Measurements from ENCODE around the gene PODN.

Gene PODN

GRCh38 chr1:53076165-53076564 is 14.2 kb downstream of the PODN start:
- no peak for DNase-seq

- no peak for DNase-seq
Measured at GRCh38 chr1:53076721-53077598, 14.9 kb downstream of the PODN start.

GRCh38 chr1:53077599-53077965 is 15.6 kb downstream of the PODN start:
- DNase-seq = no peak

- no peak for DNase-seq
Measured at GRCh38 chr1:53078333-53079101, 16.5 kb downstream of the PODN start.

- DNase-seq = no peak
Measured at GRCh38 chr1:53079251-53079650, 17.2 kb downstream of the PODN start.

DNA sequence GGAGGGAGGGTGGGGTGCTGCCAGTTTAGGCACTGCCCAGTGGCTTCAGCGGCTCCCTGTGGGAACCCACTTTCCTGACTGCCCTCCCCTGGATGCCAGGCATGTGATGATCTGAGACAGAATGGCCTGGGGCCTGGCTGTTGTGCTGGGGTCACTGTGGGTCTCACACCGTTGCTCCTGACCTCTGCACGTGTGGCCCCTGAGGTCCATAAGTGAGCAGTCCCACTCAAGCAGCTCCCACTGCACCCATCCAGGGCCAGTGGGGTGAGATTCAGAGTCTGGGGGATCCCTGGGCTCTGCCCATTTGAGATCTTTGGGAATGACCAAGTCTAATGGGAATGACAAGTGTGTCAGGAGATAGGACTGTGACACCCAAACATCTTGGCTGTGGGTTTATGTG is 18.0 kb downstream of the PODN start:
- DNase-seq = no peak

GRCh38 chr1:53080769-53081168 is 18.8 kb downstream of the PODN start:
- no peak for DNase-seq

DNA sequence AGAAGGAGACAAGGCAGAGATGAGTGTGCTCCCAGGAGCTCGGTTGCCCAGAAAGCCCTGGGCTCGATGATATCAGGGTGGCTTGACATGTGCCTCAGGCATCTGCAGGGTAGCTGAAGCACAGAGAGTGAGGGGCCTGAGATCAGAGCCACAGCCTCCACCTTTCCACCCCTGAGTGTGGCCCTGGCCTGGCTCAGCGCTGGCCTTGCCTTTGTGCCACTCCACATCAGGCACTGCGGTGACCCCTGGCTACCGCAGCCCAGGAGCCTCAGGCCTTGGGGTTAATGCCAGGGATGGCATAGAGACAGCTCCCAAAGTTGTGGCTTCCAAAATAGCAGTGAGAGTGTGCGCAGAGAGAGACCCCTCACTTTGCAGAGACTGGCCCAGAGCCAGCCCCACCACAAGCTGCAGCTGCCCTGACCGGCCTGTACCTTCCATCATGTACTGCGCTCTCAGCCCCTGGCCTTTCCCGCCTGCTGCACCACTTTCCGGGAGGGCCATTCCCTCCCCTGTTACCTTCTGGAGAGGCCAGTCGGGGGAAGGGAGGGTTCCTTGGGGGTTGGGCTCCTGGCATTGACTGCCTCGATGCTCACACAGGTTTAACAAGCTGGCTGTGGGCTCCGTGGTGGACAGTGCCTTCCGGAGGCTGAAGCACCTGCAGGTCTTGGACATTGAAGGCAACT is 19.5 kb downstream of the PODN start:
- no peak for DNase-seq

GRCh38 chr1:53082826-53083455 is 20.9 kb downstream of the PODN start:
- no peak for DNase-seq

DNA sequence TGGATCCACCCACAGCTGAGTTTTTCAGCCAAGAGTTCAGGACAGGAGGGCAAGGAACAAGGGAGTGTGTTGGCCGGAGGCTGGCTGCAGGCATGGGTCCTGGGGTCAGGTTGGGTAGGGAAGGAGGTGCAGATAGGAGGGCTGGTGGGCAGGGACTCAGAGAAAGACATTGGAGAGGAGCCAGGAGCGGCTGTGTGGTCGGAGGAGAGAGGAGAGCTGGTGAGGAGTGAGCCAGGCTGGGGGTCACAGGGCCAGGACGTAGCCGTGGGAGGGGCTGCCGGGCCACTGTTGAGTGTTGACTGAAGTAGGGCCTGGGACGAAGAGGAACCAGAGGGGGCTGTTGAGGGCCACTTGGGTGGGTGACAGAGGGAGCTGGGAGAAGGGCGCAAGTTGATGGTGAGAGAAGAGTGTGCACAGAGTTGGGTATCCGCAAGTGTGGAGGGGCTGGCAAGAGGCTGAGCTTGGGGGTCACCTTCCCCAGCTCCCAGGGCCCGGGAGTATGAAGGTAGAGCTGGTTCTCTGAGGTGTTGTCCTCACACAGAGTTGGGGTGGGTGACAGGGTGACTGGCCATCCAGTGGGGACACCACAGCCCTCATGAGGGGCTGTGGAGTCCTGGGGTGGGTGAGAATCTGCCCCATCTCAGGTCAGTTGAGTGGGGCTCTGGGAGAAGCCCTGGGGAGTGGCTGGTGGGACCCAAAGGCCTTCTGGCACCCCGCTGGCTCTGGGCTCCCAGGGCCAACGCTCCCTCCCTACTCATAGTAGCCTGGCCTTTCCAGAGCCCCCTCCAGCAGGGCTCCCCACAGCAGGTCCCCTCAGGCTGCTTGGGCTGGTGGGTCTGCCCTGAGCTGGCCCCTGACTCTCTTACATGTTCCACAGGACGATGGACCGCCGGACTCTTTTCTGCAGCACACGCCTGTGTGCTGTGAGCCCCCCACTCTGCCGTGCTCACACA is 21.9 kb downstream of the PODN start:
- DNase-seq = no peak

DNA sequence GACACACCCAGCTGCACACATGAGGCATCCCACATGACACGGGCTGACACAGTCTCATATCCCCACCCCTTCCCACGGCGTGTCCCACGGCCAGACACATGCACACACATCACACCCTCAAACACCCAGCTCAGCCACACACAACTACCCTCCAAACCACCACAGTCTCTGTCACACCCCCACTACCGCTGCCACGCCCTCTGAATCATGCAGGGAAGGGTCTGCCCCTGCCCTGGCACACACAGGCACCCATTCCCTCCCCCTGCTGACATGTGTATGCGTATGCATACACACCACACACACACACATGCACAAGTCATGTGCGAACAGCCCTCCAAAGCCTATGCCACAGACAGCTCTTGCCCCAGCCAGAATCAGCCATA is 22.6 kb downstream of the PODN start:
- no peak for DNase-seq

DNA sequence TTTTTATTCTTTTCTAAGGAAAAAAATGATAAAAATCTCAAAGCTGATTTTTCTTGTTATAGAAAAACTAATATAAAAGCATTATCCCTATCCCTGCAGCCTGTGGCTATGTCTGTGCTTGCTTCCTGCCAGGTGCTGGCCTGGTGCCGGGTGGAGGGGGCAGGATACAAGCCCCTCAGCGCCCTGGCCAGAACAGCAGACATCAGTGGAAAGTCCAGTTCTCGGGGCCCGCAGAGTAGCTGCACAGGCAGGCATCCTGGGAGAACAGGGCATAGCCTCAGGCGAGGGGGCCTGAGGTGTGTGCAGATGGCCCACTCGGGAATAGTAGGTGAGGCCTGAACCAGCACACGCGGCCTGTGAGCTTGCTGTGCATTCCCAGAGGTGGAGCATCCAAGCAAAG is 23.4 kb downstream of the PODN start:
- DNase-seq = no peak

DNA sequence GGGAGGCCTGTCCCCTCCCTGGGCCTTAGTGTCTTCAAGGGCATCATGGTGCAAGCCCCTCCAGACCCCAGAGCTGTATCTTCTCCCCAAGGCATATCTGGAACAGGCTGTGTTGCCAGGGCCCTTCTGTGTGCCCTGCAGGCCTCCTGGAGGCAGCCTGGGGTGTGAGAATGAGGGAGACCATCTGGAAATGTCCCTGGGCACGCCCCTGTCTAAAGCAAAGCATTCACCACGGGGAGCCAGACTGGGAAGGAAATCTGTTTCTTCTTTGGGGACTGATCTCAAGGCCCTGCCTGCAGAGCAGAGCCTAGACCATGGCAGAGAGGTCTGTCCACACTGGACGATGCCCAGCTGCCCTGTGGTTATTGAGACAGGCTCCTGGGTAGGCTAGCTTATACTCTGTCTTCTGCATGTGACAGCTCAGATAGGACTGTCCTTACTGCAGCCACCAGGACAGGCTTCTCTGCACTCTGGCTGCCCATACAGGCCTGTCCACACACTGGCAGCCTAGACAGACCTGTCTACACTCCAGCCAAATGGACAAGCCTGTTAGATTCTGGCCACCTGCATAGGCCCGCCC is 24.6 kb downstream of the PODN start:
- no peak for DNase-seq

DNA sequence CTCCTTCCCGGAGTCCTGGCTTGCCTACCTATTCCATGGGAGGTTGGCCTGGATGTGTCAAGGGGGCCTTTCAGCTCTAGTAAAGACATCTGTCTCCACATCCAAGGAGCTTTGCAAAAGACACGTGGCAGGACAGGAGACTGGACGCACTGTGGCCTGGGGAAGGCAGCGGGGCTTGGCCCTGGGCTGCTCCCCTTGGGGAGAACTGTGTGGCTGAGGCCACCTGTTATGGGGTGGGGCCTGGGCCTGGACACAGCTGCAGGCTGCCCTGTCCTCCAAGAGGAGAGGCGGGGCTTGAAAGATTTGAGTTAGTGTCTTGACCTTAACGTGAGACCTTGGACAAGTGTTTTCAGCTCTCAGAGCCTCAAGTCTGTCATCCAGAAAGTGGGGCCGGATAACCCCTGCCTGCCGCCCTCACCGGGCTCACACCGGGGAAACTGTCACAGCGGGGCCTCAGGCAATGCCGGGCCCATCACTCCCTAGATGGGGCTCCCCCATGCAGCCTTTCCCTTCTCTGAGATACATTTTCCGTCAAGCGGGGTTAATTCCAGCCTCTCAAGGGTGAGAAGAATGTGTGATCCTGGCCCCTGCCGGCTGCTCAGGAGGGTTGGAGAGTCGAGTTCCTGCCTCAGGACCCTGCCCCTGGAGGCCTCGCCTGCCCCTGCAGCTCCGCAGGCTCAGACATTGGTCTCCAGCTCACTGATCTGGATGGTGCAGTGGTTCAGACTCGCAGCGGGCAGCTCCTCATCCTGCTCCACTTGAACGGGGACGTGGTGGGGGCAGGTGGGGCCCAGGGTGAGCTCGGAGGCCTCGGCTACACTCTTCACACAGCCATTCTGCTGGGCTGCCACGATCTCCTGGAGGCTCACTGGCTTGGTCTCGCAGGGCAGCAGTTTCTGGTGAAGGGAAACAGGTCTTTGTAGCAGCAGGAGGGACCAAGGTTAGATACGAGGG is 25.6 kb downstream of the PODN start:
- DNase-seq = no peak

DNA sequence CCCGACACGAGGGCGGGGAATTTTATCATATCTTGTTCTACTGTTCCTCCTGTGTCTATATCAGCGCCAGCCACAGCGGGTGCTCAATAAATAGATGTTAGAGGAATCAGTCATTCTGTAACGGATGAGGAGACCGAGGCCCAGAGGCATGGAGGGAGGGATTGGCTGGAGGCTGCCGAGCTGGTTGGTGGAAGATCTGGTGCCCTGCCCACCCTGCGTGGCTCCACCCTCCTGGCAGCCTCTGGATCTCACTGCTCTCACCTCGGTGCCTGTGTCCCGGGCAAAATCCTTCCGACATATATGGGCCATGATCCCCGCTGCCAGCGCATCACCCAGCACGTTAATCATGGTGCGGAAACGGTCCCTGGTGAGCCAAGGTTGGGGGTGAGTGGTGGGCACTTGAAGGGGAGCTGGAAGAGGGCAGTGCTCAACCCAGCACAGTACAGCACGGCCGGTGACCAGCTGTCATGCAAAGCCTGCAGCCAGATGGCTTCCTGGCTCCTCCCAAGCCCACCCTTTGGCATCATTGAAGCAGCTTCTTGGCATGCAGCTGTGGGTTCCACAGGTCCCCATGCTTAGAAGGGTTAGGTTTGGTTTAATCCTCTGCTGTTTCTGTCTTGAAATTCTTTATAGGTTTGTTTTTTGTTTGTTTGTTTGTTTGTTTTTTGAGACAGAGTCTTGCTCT is 26.7 kb downstream of the PODN start:
- no peak for DNase-seq

DNA sequence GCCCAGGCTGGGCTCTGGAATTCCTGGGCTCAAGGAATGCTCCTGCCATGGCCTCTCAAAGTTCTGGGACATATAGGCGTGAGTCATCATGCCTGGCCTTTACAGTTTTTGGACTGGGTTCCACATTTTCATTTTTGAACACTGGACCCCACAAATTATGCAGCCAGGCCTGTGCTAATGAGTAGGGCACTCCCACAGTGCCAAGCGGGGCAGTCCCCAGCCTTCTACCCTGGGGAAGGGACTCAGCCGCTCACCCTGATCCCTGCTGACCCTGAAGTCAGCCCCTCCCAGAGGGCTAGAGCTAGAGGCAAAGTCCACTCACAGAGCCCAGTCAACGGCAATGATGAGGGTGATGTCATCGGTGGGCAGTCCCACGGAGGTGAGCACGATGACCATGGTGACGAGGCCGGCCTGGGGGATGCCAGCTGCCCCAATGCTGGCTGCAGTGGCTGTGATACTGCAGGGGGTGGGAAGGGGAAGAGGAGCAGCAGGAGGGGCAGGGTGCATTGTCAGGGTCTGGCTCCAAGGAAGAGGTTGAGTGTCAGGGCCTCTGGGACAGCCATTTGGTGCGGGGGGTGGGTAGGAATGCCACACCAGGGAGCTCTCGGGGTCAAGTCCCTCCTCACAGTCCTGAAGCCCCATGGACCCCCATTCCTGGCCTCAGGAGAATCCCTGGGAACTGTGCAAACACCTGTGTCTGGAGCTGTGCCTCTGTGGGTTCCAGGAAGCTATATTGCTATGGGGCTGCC is 27.6 kb downstream of the PODN start:
- DNase-seq = no peak

- no peak for DNase-seq
Measured at GRCh38 chr1:53090227-53091147, 28.5 kb downstream of the PODN start.
